Measurements from ENCODE around the gene FPR2. TPM values are rescaled to one million over a fixed set of nuclear protein-coding genes. Genes with fewer than 3 reads are reported as not detected.

Gene FPR2
- total and polyA plus RNA-seq, 2 of the 13 experiments (the other 11 are each of a cell fraction or from before 2014, with no cell fraction given): not detected

DNA sequence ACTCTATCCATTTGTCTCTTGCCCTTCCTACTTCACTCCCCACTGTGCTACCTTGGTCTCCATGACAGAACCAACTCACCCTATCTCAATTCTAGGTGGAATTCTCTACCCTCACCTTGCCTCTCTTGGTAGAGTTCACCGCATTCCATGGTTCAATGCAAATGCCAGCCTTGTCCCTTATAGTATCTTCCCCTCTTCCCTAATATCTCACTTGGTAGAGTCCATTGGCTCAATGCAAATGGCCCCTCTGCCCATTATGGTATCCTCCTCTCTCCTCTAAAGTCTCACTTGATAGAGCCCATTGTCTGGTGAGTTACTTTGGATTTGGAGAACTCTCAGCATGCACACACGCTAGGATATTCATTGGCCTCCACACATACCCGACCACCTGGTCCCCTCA is 45.1 kb upstream of the FPR2 start (continued):
- TF ChIP-seq, protein P1, sequence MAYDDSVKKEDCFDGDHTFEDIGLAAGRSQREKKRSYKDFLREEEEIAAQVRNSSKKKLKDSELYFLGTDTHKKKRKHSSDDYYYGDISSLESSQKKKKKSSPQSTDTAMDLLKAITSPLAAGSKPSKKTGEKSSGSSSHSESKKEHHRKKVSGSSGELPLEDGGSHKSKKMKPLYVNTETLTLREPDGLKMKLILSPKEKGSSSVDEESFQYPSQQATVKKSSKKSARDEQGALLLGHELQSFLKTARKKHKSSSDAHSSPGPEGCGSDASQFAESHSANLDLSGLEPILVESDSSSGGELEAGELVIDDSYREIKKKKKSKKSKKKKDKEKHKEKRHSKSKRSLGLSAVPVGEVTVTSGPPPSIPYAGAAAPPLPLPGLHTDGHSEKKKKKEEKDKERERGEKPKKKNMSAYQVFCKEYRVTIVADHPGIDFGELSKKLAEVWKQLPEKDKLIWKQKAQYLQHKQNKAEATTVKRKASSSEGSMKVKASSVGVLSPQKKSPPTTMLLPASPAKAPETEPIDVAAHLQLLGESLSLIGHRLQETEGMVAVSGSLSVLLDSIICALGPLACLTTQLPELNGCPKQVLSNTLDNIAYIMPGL (CRISPR knock-in tag; IDR thresholded peaks at IDR 0.05; ENCODE audit: borderline replicate concordance in 1 of 2, low read depth in 1 of 2): no peak
- TF ChIP-seq SNAI1 (CRISPR knock-in tag; IDR thresholded peaks at IDR 0.05; ENCODE audit: borderline replicate concordance) (no peak), SOX6 (IDR thresholded peaks at IDR 0.05) (no peak), SOX6 (CRISPR knock-in tag; IDR thresholded peaks at IDR 0.05) (no peak), ZMYM4 (CRISPR knock-in tag; IDR thresholded peaks at IDR 0.05) (no peak)

GRCh38 chr19:51716925-51717324 is 44.1 kb upstream of the FPR2 start:
- in situ Hi-C loops (cut with HindIII; ENCODE audit: extremely low pct_ligation_motif_present, low pct_unique_long_range_greater_than_20kb): no loop called here
- POLR2A ChIA-PET: no interaction called here

More at GRCh38 chr19:51716925-51717324, 44.1 kb upstream of the FPR2 start:
- TF ChIP-seq ZFP62 (CRISPR knock-in tag; IDR thresholded peaks at IDR 0.05): no peak
- ATAC-seq (no peak), FAIRE-seq (no peak), DNase-seq (ENCODE audit: low spot score) (no peak)
- WGBS (ENCODE audit: low lambda C conversion rate): 17% methylated on average over 4 of the region's 11 CpGs
- H3K79me2 ChIP-seq (ENCODE audit: insufficient read depth, low read length): no peaks in the 10 kb centered on the region
- H3K4me3 ChIP-seq (replicated peaks in 1 of 3; ENCODE audit: insufficient read depth in 1 of 3, low read depth in 2 of 3, low read length in 3 of 3): no peak overlapping the region
- H3K36me3 ChIP-seq (replicated peaks in 1 of 2; ENCODE audit: control insufficient read depth in 1 of 2, insufficient read depth in 2 of 2, low read length in 2 of 2): no peaks in the 10 kb centered on the region
- no peak overlapping the region for H3K27ac ChIP-seq (ENCODE audit: extremely low read length, insufficient read depth, low read length)
- intact Hi-C loops (cut with micrococcal nuclease; ENCODE audit: unreplicated experiment): no loop called here
- no peak overlapping the region for H3K4me2 ChIP-seq (ENCODE audit: low read depth, low read length)
- no TSS peak for BruUV-seq (replicated peaks)
- peaks cover 0 to 4% of the 10 kb centered on the region in 2 experiments; a peak in 1 of 5 replicates for H3K27me3 ChIP-seq (ENCODE audit: control insufficient read depth in 1 of 2, insufficient read depth in 2 of 2, low read length in 2 of 2)
- no peaks in the 10 kb centered on the region for H3K4me1 ChIP-seq (ENCODE audit: insufficient read depth, low read length)
- no peak overlapping the region for H2AFZ ChIP-seq (ENCODE audit: low read length)
- CTCF ChIA-PET (ENCODE audit: low intra/inter-chr PET ratio, low total read pairs): no interaction called here
- no peaks in the 10 kb centered on the region for H3K9me3 ChIP-seq (ENCODE audit: low read length)
- H4K20me1 ChIP-seq (ENCODE audit: insufficient read depth, low read length): no peaks in the 10 kb centered on the region
- no peak overlapping the region for H3K9ac ChIP-seq (ENCODE audit: insufficient read depth, low read depth, low read length)

Measured in HepG2 (cell line).